GM19372 (cell line): ENCODE measurements around the gene NACAD.

Experiments used
- ATAC-seq: cut with Tn5 transposase; IDR thresholded peaks from one replicate; pipeline ENCODE4 v1.9.1; 2021; ENCODE audit warnings: mild to moderate bottlenecking, low read depth, moderate library complexity; ENCODE audit not compliant: unreplicated experiment

Gene NACAD

GRCh38 chr7:45092100-45092930, 3.5 kb upstream of the NACAD start:
- ATAC-seq, result no peak

GRCh38 chr7:45089341-45089891, 647 bp upstream of the NACAD start:
- ATAC-seq, result no peak

- ATAC-seq, result no peak
These were observed 545 bp downstream of the NACAD start for GRCh38 chr7:45088146-45088701.

GRCh38 chr7:45087301-45088145, 1.2 kb downstream of the NACAD start:
- no peak for ATAC-seq

- no peak for ATAC-seq
These were observed 2.3 kb downstream of the NACAD start for GRCh38 chr7:45086331-45087065.

GRCh38 chr7:45085619-45086200, 3.1 kb downstream of the NACAD start:
- ATAC-seq, result no peak

- ATAC-seq, result no peak
These were observed 3.7 kb downstream of the NACAD start for GRCh38 chr7:45084901-45085618.

- no peak for ATAC-seq
These were observed 4.4 kb downstream of the NACAD start for GRCh38 chr7:45084336-45084735.

- ATAC-seq, result no peak
These were observed 5.9 kb downstream of the NACAD start for GRCh38 chr7:45082831-45083331.

- no peak for ATAC-seq
These were observed 6.5 kb downstream of the NACAD start for GRCh38 chr7:45082031-45082830.

- no peak for ATAC-seq
These were observed 7.1 kb downstream of the NACAD start for GRCh38 chr7:45081670-45081974.

GRCh38 chr7:45080958-45081669, 7.7 kb downstream of the NACAD start:
- no peak for ATAC-seq

GRCh38 chr7:45080265-45080957, 8.4 kb downstream of the NACAD start:
- ATAC-seq, result no peak

- ATAC-seq, result no peak
These were observed 10.6 kb downstream of the NACAD start for GRCh38 chr7:45078125-45078681.

GRCh38 chr7:45077579-45077978, 11.2 kb downstream of the NACAD start:
- no peak for ATAC-seq

- ATAC-seq, result no peak
These were observed 11.8 kb downstream of the NACAD start for GRCh38 chr7:45076946-45077345.
